GM19328 (cell line): Measurements from ENCODE around the gene ASGR1.
"Not testable (repeated sequence)": the region's sequence is repeated elsewhere in the genome, so short reads cannot be mapped to it uniquely, and the experiment has no call there.

Source experiments
- ATAC-seq: cut with Tn5 transposase; IDR thresholded peaks from one replicate; pipeline ENCODE4 v1.9.1; 2021; ENCODE audit warnings: mild to moderate bottlenecking, moderate library complexity; ENCODE audit not compliant: unreplicated experiment

ASGR1 gene

GRCh38 chr17:7191069-7191468, 11.9 kb upstream of the ASGR1 start:
- no peak for ATAC-seq

- no peak for ATAC-seq
These were observed 11.2 kb upstream of the ASGR1 start for GRCh38 chr17:7190276-7190917.

- no peak for ATAC-seq
These were observed 7.1 kb upstream of the ASGR1 start for GRCh38 chr17:7186241-7186640.

GRCh38 chr17:7184647-7185046, 5.5 kb upstream of the ASGR1 start:
- no peak for ATAC-seq

- ATAC-seq, result no peak
These were observed 4.9 kb upstream of the ASGR1 start for GRCh38 chr17:7184091-7184488.

- no peak for ATAC-seq
These were observed 4.4 kb upstream of the ASGR1 start for GRCh38 chr17:7183433-7184090.

- ATAC-seq, result not testable (repeated sequence)
These were observed 2.9 kb upstream of the ASGR1 start for GRCh38 chr17:7182101-7182500.

- ATAC-seq, result no peak
These were observed 225 bp downstream of the ASGR1 start for GRCh38 chr17:7178973-7179316.

GRCh38 chr17:7177954-7178477, 1.2 kb downstream of the ASGR1 start:
- no peak for ATAC-seq

- no peak for ATAC-seq
These were observed 1.8 kb downstream of the ASGR1 start for GRCh38 chr17:7177191-7177953.

GRCh38 chr17:7176841-7177190, 2.4 kb downstream of the ASGR1 start:
- no peak for ATAC-seq

- ATAC-seq, result no peak
These were observed 2.9 kb downstream of the ASGR1 start for GRCh38 chr17:7176107-7176840.

GRCh38 chr17:7175330-7175733, 3.8 kb downstream of the ASGR1 start:
- ATAC-seq, result no peak

- no peak for ATAC-seq
These were observed 4.4 kb downstream of the ASGR1 start for GRCh38 chr17:7174603-7175326.

GRCh38 chr17:7173687-7174602, 5.2 kb downstream of the ASGR1 start:
- ATAC-seq, result no peak

GRCh38 chr17:7172522-7173191, 6.5 kb downstream of the ASGR1 start:
- not testable (repeated sequence) for ATAC-seq

- not testable (repeated sequence) for ATAC-seq
These were observed 9.6 kb downstream of the ASGR1 start for GRCh38 chr17:7169565-7169908.

- ATAC-seq, result not testable (repeated sequence)
These were observed 10.2 kb downstream of the ASGR1 start for GRCh38 chr17:7168841-7169564.
